DOHH2 (cell line): ENCODE results near the gene UGT1A8.

ENCODE experiments used
- CTCF ChIP-seq: fragments of 200-600 bp; sonication (generic); IDR thresholded peaks from one replicate; pipeline ENCODE4 v1.5.1; 2014; ENCODE audit warnings: antibody characterized with exemption, mild to moderate bottlenecking, low read depth, low read length; ENCODE audit not compliant: poor library complexity, severe bottlenecking
- EZH2phosphoT487 ChIP-seq: fragments of 200-600 bp; sonication (generic); IDR thresholded peaks from 2 replicates; pipeline ENCODE4 v1.6.1; 2017; ENCODE audit warnings: borderline replicate concordance, mild to moderate bottlenecking, antibody characterized with exemption, low read length, moderate library complexity, mixed read lengths

GRCh38 chr2:233745073-233745755 lies 127.8 kb downstream of the UGT1A8 start:
- TF ChIP-seq CTCF, result no peak
- no peak for TF ChIP-seq EZH2phosphoT487
